Activated B cell treated with CpG ODN at 0.5 μM for 24 hours (primary cell): ENCODE data around the gene INSYN1. TPM values are rescaled to one million over a fixed set of nuclear protein-coding genes. Genes with fewer than 3 reads are reported as not detected.

Experiments
- ATAC-seq: fragments of 200-7000 bp; cut with Tn5 transposase; one replicate; pipeline ENCODE4 v1.10.0; 2021; ENCODE audit warnings: low read depth, mild to moderate bottlenecking, moderate library complexity
- CTCF ChIA-PET: fragments of 350-600 bp; sonication (Branson Sonifier 250); formaldehyde crosslinking; loops from one replicate; lab custom pipeline; 2021; ENCODE audit warnings: antibody characterized with exemption; lab: Charles Lee
- POLR2A ChIA-PET: fragments of 350-600 bp; sonication (Branson Sonifier 250); formaldehyde crosslinking; loops from one replicate; lab custom pipeline; 2021; ENCODE audit warnings: antibody characterized with exemption; lab: Charles Lee
- DNase-seq: peaks from one replicate; pipeline ENCODE4 v3.0.0; 2022
- H3K27ac Mint-ChIP-seq: one replicate; pipeline ENCODE4 v1.8.0; 2020; ENCODE audit warnings: mixed read lengths
- H3K27me3 Mint-ChIP-seq: one replicate; pipeline ENCODE4 v1.8.0; 2021; ENCODE audit warnings: mixed read lengths
- H3K36me3 Mint-ChIP-seq: one replicate; pipeline ENCODE4 v1.8.0; 2021; ENCODE audit warnings: low read depth, mixed read lengths
- H3K4me1 Mint-ChIP-seq: one replicate; pipeline ENCODE4 v1.8.0; 2021; ENCODE audit warnings: mixed read lengths
- H3K4me3 Mint-ChIP-seq: one replicate; pipeline ENCODE4 v1.8.0; 2020; ENCODE audit warnings: mild to moderate bottlenecking, mixed read lengths
- H3K9me3 Mint-ChIP-seq: one replicate; pipeline ENCODE4 v1.8.0; 2020; ENCODE audit warnings: mixed read lengths
- intact Hi-C: fragments of 100-400 bp; cut with micrococcal nuclease; formaldehyde crosslinking; loops from one replicate; pipeline ENCODE4 v1.15.1; 2024
- total RNA-seq: library from RNA; stranded (reverse); gene quantifications from 2 replicates; pipeline ENCODE4 v1.2.3, GENCODE V29; 2022
- TF ChIP-seq, protein P1 (sequence below): fragments of 200-600 bp; IDR thresholded peaks from one replicate; pipeline ENCODE4 v1.8.0; 2022; ENCODE audit warnings: antibody characterized with exemption, mild to moderate bottlenecking

The INSYN1 gene
- total RNA-seq, 1 donor from 2014 or later: not detected

DNA sequence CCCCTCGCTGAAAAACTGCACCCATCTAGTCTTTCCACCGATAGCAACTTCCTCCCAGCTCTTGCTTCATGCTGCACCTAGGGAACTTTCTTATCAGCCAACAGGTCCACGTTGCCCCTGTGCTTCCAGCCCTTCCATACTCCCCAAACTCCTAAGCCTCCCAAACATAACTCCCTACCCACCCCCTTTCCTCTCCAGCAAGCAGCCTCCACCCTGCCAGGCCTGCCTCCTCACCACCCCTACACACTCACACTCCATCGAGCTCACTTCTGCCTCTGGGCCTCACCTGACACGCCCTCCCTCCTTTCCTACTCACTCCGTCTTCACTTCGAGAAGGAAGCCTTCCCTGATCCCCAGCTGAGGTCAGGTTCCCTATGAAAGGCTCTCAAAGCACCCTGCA, 8.1 kb downstream of the INSYN1 start:
- no peaks in the 10 kb centered on the region for H3K4me1 Mint-ChIP-seq
- H3K27ac Mint-ChIP-seq: no peak overlapping the region
- no peak for DNase-seq
- no peaks in the 10 kb centered on the region for H3K9me3 Mint-ChIP-seq
- H3K36me3 Mint-ChIP-seq: no peaks in the 10 kb centered on the region
- CTCF ChIA-PET: no interaction called here
- TF ChIP-seq, protein P1, sequence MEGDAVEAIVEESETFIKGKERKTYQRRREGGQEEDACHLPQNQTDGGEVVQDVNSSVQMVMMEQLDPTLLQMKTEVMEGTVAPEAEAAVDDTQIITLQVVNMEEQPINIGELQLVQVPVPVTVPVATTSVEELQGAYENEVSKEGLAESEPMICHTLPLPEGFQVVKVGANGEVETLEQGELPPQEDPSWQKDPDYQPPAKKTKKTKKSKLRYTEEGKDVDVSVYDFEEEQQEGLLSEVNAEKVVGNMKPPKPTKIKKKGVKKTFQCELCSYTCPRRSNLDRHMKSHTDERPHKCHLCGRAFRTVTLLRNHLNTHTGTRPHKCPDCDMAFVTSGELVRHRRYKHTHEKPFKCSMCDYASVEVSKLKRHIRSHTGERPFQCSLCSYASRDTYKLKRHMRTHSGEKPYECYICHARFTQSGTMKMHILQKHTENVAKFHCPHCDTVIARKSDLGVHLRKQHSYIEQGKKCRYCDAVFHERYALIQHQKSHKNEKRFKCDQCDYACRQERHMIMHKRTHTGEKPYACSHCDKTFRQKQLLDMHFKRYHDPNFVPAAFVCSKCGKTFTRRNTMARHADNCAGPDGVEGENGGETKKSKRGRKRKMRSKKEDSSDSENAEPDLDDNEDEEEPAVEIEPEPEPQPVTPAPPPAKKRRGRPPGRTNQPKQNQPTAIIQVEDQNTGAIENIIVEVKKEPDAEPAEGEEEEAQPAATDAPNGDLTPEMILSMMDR: no peak
- intact Hi-C loops: no loop called here
- peaks cover 9% of the 10 kb centered on the region for H3K27me3 Mint-ChIP-seq
- ATAC-seq: no peak
- no peak overlapping the region for H3K4me3 Mint-ChIP-seq
- POLR2A ChIA-PET: no interaction called here

DNA sequence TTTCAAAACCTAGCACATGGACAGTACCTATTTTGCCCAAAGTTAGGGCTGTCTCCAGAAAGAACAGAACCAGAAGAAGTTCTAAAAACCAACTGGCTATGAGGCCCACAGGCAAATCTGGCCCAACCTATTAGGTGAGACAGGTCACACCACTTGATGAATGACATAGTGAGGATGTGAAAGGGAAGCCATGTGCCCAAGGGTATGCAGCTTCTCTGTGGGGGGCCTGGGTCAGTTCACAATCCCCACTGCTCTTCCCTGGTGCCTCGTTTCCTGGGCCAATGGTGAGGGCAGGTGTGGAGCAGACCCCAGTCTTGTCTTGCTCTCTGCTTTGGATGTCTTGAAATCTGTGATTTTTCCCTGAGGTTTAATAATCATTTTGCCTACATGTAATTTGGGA, 8.9 kb downstream of the INSYN1 start:
- Mint-ChIP-seq H3K4me3 (no peak overlapping the region), H3K36me3 (no peaks in the 10 kb centered on the region), H3K27me3 (peaks cover 9% of the 10 kb centered on the region), H3K27ac (no peak overlapping the region), H3K4me1 (no peaks in the 10 kb centered on the region), H3K9me3 (no peaks in the 10 kb centered on the region)
- DNase-seq: no peak
- ChIA-PET POLR2A (no interaction called here), CTCF (no interaction called here)
- intact Hi-C loops: no loop called here
- TF ChIP-seq, protein P1: no peak
- no peak for ATAC-seq

DNA sequence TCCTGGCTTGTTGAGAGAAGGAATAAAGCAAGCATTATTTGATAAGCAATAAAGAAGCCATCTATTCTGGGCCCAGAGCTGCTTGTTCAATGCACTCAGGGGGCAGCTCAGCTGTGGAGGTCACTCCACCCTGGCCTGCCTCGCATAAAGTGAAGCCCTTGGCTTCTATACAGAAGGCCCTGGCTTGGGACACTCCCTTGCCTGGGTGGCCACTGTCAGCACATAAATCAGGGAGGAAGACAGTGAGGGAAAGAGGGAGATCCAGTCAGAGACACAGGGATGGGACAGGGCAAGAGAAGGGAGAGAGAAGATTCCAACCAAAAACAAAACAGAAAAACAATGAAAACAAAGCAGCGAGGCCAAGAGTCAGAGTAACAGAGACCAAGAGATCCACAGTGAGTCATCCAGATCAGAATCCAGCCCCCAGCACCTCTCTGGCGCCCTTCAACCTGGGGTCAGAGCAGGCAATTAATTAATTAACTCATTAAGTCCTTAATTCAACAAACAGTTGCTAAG, 11.8 kb downstream of the INSYN1 start:
- intact Hi-C loops: no loop called here
- no peaks in the 10 kb centered on the region for H3K4me1 Mint-ChIP-seq
- H3K27me3 Mint-ChIP-seq: peaks cover 5% of the 10 kb centered on the region
- H3K36me3 Mint-ChIP-seq: no peaks in the 10 kb centered on the region
- CTCF ChIA-PET: no interaction called here
- TF ChIP-seq, protein P1: no peak
- no peaks in the 10 kb centered on the region for H3K9me3 Mint-ChIP-seq
- ATAC-seq (no peak), DNase-seq (no peak)
- H3K27ac Mint-ChIP-seq: no peak overlapping the region
- no peak overlapping the region for H3K4me3 Mint-ChIP-seq
- POLR2A ChIA-PET: no interaction called here

DNA sequence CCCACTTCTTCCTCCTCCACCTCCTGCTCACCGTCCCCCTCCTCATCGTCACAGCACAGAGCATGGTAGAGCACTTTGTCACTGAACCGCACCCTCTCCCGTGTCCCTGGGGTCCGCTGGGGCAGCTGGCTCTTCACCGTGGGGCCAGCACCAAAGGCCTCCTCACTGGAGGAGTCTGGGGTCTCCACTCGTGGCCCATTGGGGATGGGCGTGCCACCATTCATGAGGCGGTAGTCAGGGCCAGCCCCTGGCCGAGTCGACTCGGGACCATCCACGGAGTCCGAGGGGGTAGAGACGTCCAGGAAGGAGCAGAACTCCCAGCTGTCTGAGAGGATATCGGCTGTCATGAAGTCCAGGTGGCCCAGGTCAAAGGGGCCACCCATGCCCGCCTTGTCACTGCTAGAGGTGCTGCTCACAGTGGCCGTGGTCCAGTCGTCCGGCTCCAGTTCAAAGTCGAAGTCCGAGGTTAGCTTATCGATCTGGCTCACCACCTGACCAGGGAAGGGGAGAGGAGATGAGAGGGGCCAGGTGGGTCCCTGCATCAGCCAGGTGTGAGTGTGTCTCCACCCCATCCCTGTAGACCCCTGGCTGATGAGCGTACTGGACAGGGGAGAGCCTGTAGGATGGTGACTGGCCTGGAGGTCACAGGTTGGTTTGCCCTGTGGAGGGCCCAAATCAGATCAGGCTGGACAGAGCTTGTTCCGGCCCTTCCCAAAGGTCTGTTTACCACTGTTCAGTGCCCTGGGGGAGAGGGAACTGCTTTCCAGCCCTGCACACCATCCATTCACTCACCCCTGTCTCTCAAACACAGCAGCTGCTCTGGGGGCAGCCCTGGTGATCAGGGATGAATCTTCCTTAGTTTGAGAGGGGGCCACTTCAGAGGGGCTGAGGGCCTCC, 12.8 kb downstream of the INSYN1 start:
- Mint-ChIP-seq H3K27me3 (peaks cover 3% of the 10 kb centered on the region), H3K36me3 (no peaks in the 10 kb centered on the region), H3K9me3 (no peaks in the 10 kb centered on the region), H3K27ac (no peak overlapping the region), H3K4me1 (no peaks in the 10 kb centered on the region), H3K4me3 (no peak overlapping the region)
- DNase-seq (no peak), ATAC-seq (no peak)
- intact Hi-C loops: no loop called here
- ChIA-PET CTCF (no interaction called here), POLR2A (no interaction called here)
- TF ChIP-seq, protein P1: no peak

DNA sequence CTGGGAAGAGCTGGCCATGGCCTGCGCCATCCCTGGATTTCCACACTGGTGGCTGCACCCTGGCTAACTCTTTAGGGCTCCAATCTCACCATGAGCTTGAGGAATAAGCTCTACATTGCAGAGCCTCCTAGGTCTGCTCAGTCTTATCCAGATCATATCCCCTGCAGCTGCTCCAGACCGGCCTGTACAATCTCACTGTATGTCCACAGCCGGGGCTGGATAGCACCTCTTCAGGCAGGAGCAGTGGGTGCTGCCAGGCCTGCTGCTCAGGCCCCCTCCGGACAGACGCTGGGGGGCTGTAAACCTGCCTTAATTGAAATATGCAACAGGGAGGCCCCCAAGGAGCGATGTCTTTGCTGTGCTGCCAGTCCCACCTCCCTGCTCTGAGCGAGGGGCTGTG, 15.6 kb downstream of the INSYN1 start:
- intact Hi-C loops: no loop called here
- Mint-ChIP-seq H3K4me3 (no peak overlapping the region), H3K4me1 (no peaks in the 10 kb centered on the region), H3K27ac (no peak overlapping the region), H3K27me3 (peaks cover 7% of the 10 kb centered on the region), H3K9me3 (no peaks in the 10 kb centered on the region), H3K36me3 (no peaks in the 10 kb centered on the region)
- ChIA-PET CTCF (no interaction called here), POLR2A (no interaction called here)
- DNase-seq (no peak), ATAC-seq (no peak)
- TF ChIP-seq, protein P1: no peak
